HG03159 (cell line): ENCODE measurements around the gene ZNF584.
"Not testable (repeated sequence)": the region's sequence is repeated elsewhere in the genome, so short reads cannot be mapped to it uniquely, and the experiment has no call there.

ENCODE experiments used
- ATAC-seq: cut with Tn5 transposase; IDR thresholded peaks from one replicate; pipeline ENCODE4 v1.9.1; 2021; ENCODE audit warnings: mild to moderate bottlenecking, moderate library complexity; ENCODE audit not compliant: unreplicated experiment

The ZNF584 gene

DNA sequence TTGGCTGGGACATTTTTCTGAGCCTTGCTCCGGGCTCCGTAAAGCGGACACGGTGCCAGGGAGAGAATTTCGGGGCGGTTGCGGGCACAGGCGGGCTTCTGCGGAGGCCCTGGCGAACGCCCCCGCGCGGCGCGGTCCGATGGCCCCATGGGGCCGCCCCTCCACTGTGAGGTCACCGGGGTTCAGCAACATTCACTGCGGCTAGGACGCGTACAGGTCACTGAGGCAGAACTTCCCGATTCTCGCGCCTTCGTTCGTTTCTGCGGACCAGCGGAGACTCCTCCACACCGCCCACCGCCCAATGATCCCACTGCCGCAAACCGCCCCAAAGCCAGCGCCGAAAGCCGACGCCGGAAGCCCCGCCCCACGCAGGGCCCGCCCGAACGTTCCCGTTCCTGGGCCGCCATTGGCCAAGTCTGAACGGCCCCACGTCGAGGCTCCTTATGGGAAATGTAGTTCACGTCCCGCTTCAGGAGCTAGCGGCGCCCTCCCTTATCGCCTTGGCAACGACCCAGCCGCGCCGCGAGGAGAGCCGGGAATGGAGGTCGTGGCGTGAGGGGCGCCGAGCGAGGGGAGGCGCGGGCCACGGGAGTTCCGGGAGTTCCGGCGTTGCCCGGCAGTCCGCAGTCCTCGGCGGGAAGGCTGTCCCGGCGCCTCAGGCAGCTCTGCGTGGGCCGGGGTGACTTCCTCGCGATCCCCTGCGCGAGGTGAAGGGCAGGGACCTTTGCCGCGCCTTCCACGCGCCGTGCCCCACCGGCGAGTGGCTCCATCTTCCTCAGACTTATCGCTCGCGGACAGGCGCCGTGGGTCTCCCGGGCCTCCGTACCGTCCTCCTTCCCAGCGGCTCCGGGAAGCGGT, at the start of gene ZNF584:
Gene ZNF584 (plus strand): TSS at position 498 of the 858 bp plus-strand sequence. CDS start 499 bp downstream, outside the sequence.
- peak; percentile 89 for ATAC-seq

GRCh38 chr19:58361900-58362271, 46.6 kb upstream of the ZNF584 start:
- peak; percentile 9 for ATAC-seq

GRCh38 chr19:58362272-58362994, 46.0 kb upstream of the ZNF584 start, which contains the start of gene ZNF497:
TSS of gene ZNF497 (minus strand) at chr19:58362751. CDS start at chr19:58357635, 5,116 bp downstream.
- peak; percentile 86 for ATAC-seq

GRCh38 chr19:58364146-58364545, 44.3 kb upstream of the ZNF584 start:
- ATAC-seq, result no peak

DNA sequence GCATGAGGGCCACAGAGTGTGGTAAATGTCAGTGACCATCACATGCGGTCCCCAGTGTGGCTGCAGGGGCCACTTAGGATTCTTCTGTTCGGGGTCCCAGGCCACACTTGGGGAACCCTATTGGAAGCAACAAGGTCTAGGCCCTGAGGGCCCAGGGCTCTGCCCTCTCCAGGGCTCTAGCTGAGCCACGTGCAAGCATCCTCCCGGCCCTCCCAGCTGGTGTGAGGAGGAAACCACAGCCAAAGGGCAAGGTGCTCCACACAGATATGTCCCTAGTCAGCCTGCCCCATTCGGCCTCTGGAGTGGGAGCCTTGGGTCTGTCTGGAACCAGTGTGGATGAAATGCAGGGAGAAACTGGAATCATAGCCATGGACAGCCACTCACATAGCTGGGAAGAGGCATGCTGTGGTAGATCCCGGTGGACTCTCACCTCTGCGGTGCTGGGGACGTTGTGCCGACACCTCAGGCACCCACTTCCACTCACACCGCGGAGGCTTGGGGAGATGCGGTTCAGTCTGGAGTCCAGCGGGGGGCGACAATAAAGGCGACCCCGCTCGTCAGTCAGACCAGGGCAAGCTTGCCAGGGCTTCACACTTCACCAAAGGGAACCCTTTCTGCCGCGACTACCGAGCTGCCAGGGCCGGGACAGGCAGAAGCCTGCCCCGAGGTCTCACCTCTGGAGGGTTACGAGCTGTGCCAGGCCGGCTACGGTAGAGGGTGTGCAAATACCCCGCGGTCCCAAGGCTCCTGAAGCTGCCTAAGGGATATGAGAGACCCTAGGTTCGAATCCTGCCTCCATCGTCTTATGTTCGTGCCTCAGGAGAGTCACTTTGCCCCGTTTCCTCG, 41.6 kb upstream of the ZNF584 start:
- ATAC-seq, result no peak

DNA sequence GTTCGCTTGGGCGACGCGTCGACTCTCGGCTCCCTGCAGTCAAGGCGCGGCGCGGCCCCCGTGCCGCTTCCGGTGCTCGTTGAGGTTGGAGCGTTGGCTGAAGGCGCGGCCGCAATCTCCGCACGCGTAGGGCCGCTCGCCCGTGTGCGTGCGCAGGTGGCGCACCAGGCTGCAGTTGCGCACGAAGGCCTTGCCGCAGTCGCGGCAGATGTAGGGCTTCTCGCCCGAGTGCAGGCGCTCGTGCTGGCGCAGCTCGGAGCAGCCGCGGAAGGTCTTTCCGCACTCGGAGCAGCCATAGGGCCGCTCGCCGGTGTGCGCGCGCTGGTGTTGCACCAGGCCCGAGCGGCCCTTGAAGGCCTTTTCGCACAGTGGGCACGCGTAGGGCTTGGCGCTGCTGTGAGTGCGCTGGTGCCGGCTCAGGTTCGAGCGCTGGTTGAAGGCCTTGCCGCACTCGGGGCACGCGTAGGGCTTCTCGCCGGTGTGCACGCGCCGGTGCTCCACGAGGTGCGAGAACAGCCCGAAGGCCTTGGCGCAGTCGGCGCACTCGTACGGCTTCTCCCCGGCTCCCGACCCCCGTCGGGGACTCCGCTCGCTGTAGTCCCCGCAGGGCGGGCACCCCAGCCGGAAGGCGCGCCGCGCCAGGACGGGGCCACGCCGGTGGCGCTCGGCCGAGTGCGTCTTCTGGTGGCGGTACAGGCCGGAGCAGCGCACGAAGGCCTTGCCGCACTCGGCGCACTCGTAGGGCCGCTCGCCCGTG, 40.6 kb upstream of the ZNF584 start:
- no peak for ATAC-seq

DNA sequence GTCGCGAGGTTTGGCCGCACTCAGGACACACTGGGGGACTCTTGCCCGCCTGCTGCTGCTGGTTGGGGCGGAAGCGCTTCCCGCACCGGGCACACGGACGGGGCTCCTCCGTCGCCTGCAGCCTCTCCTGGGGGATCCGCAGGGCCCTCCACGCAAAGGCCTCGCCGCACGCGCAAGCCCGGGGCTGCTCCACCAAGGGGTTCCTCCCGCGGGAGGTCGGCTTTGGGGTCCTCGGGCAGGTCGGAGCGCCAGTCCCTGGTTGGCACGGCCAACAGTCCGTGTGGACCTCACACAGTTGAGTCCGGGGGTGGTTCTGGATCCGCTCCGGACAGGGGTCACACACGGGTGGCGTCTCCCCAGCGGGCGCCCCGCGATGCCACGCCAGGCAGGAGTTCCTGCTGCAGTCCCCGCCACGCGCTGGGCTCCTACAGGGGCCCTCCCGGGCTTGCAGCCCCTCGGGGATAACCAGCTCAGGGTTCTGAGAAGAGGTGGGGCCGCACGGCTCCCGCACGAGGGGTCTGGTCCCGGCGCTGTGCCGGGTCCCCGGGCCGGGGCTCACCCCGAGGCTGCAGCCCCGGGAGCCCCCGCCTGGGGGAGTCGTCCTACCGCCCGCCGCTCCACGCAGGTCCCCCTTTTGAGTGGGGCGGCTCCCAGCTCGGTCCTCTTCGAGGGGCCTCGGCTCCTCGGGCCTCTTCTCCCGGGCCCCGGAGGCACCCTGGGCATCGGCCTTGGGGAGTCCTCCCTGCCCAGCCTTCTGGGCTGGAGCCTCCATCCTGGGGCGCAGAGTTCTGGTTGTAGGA, 39.7 kb upstream of the ZNF584 start:
- ATAC-seq, result no peak

GRCh38 chr19:58372311-58373133, 35.9 kb upstream of the ZNF584 start:
- ATAC-seq, result no peak

GRCh38 chr19:58374200-58374599, 34.2 kb upstream of the ZNF584 start:
- no peak for ATAC-seq

- ATAC-seq, result not testable (repeated sequence)
Measured at GRCh38 chr19:58376724-58377123, 31.7 kb upstream of the ZNF584 start.

GRCh38 chr19:58379246-58379645, 29.2 kb upstream of the ZNF584 start:
- ATAC-seq, result no peak

- no peak for ATAC-seq
Measured at GRCh38 chr19:58380037-58380661, 28.3 kb upstream of the ZNF584 start.

GRCh38 chr19:58380662-58381459, 27.6 kb upstream of the ZNF584 start, which contains the start of gene ZNF837:
TSS of gene ZNF837 (minus strand) at chr19:58381030. CDS start at chr19:58369332, 11,698 bp downstream.
- ATAC-seq, result peak; percentile 81

DNA sequence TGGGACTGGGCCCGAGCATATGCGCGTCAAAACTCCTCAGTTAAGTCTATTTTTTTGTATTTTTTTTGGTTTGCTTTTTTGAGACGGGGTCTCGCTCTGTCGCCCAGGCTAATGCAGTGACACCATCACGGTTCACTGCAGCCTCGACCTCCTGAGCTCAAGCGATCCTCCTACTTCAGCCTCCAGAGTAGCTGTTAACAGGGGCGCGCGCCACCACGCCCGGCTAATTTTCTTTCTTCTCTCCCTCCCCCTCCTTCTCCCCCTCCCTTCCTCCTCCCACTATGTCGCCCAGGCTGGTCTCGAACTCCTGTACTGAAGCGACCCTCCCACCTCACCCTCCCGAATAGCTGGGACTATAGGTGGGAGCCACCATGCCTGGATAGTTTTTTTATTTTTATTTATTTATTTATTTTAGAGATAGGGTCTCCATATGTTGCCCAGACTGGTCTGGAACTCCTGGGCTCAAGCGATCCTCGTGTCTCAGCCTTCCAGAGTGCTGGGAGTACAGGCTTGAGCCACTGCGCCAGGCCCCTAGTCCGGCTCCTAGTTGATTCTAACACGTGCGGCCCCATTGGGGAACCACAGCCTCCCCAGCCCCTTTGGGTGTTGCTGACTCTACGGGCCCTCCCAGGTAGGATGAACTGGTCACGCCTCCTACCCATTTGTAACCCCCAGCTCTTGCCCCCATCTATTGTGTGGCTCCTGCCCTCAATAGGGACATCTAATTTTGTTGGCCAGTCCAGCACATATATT, 26.8 kb upstream of the ZNF584 start:
- no peak for ATAC-seq

- ATAC-seq, result no peak
Measured at GRCh38 chr19:58382997-58383603, 25.3 kb upstream of the ZNF584 start.

GRCh38 chr19:58385313-58385890, 23.0 kb upstream of the ZNF584 start:
- no peak for ATAC-seq
